ENCODE results near the gene P2RX4. TPM values are rescaled to one million over a fixed set of nuclear protein-coding genes. Genes with fewer than 3 reads are reported as not detected.

P2RX4 gene
- total and polyA plus RNA-seq, 9 of the 15 experiments (the other 6 are each of a cell fraction or from before 2014, with no cell fraction given), result 6.6 to 21.5 (median 11.7) TPM

GRCh38 chr12:121217761-121218160, 7.8 kb downstream of the P2RX4 start:
- no peaks in the 10 kb centered on the region for H3K79me2 ChIP-seq (ENCODE audit: control insufficient read depth, insufficient read depth, low read length)
- TF ChIP-seq TCF15 (CRISPR knock-in tag; IDR thresholded peaks at IDR 0.05), result no peak
- no peak for TF ChIP-seq PTBP1 (IDR thresholded peaks at IDR 0.05; ENCODE audit: low read depth, low read length)
- TF ChIP-seq CUX1 (CRISPR knock-in tag; IDR thresholded peaks at IDR 0.05), result no peak
- POLR2A ChIA-PET, result interaction anchor here (0.6 to 2.0 kb wide), 3 partner anchors 13 to 262 kb away, joined by 3 to 8 read pairs (median 4); no protein-coding TSS in a partner anchor
- no peak overlapping the region for H3K4me2 ChIP-seq (ENCODE audit: insufficient read depth, low read length)
- H3K36me3 ChIP-seq (ENCODE audit: control insufficient read depth, insufficient read depth, low read length), result peaks cover 8% of the 10 kb centered on the region; the same call in 1 of the 3 replicates
- H3K4me3 ChIP-seq, result no peak overlapping the region
- 80% methylated on average over 5 of the region's 5 CpGs for WGBS (ENCODE audit: insufficient coverage, low coverage, missing lambda C conversion rate)
- in situ Hi-C loops (cut with MboI), result no loop called here
- no peaks in the 10 kb centered on the region for H4K20me1 ChIP-seq (replicated peaks; ENCODE audit: control insufficient read depth, insufficient read depth, low read length)
- no peaks in the 10 kb centered on the region for H3K9me3 ChIP-seq (replicated peaks; ENCODE audit: control insufficient read depth, insufficient read depth, low read depth, low read length)
- intact Hi-C loops (cut with micrococcal nuclease), result loop anchor here (10.0 kb wide), 1 partner anchor 213 kb away; no protein-coding TSS in a partner anchor
- H3K9me1 ChIP-seq (ENCODE audit: control insufficient read depth, insufficient read depth, low read length), result peaks cover 6% of the 10 kb centered on the region
- H2AFZ ChIP-seq (ENCODE audit: low read depth, low read length), result no peak overlapping the region
- H3K9ac ChIP-seq (ENCODE audit: insufficient read depth in 1 of 2, low read depth in 2 of 2, low read length in 2 of 2), result no peak overlapping the region
- peaks cover 0 to 7% of the 10 kb centered on the region in 2 experiments; a peak in 2 of 5 replicates for H3K4me1 ChIP-seq (replicated peaks in 1 of 2; ENCODE audit: control insufficient read depth in 2 of 2, insufficient read depth in 2 of 2, low read length in 2 of 2)
- no TSS peak for BruUV-seq (replicated peaks)
- no peak for ATAC-seq
- H3K27ac ChIP-seq (ENCODE audit: extremely low read depth, low read depth, low read length), result no peak overlapping the region
- no peak for FAIRE-seq
- CTCF ChIA-PET (ENCODE audit: low intra/inter-chr PET ratio), result no interaction called here
- peak in 3 of 4 experiments; percentile 3 to 8 (median 5) for DNase-seq (ENCODE audit: extremely low read depth in 1 of 4, low spot score in 3 of 4)
- H3K27me3 ChIP-seq (ENCODE audit: control insufficient read depth in 2 of 2, insufficient read depth in 2 of 2, low read length in 2 of 2), result no peaks in the 10 kb centered on the region
